IPS-18a (cell line): ENCODE data around the gene RASSF5.

ENCODE experiments used
- H3K27ac ChIP-seq: one replicate; pipeline ENCODE4 v1.5.1; 2013; ENCODE audit warnings: low read length
- H3K27me3 ChIP-seq: one replicate; pipeline ENCODE4 v1.6.1; 2013; ENCODE audit warnings: mild to moderate bottlenecking, low read length; ENCODE audit not compliant: control insufficient read depth, insufficient read depth
- H3K36me3 ChIP-seq: one replicate; pipeline ENCODE4 v1.6.1; 2013; ENCODE audit warnings: low read depth, low read length; ENCODE audit not compliant: control insufficient read depth
- H3K4me1 ChIP-seq: one replicate; pipeline ENCODE4 v1.6.1; 2013; ENCODE audit warnings: low read depth, low read length; ENCODE audit not compliant: control insufficient read depth
- H3K4me3 ChIP-seq: one replicate; pipeline ENCODE4 v1.5.1; 2013; ENCODE audit warnings: low read length
- H3K9ac ChIP-seq: one replicate; pipeline ENCODE4 v1.6.1; 2013; ENCODE audit warnings: mild to moderate bottlenecking, low read length, moderate library complexity
- H3K9me3 ChIP-seq: one replicate; pipeline ENCODE4 v1.6.1; 2013; ENCODE audit warnings: low read depth, low read length; ENCODE audit not compliant: control insufficient read depth

Gene RASSF5

DNA sequence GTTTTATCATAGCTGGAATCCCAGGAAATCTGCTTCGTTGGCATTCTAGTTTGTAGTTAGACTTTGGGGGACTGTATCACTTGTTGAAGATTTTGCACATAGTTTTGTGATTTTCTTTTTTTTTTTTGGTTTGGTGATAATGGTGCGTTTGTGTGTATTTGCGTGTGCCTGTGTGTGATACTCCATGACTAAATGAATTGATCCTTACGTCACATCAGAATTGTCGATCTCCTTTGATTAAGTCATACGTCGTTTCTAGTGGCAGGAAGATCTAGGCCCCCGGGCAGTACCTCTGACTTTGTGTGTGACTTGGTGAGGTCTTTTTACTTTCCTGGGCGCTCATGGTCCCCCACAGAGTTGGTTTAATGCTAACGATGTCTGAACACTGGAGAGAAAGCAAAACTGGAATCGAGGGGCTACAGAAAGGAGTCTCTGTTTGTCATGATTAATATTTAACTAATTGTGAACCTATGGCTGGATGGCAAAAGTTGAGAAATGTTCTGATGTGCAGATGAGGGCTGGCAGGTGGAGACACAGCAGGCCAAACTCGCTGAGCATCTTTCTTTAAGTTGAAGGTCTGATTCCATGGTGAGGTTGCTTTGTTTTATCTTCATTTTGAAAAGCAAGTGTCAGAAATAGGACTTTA, 2.4 kb downstream of the RASSF5 start:
- no peaks in the 10 kb centered on the region for H3K36me3 ChIP-seq
- peaks cover 67% of the 10 kb centered on the region for H3K27me3 ChIP-seq
- H3K9me3 ChIP-seq: no peaks in the 10 kb centered on the region
- peaks cover 11% of the 10 kb centered on the region for H3K4me1 ChIP-seq
- no peak overlapping the region for H3K9ac ChIP-seq
- H3K4me3 ChIP-seq: no peak overlapping the region
- no peak overlapping the region for H3K27ac ChIP-seq

GRCh38 chr1:206510371-206510770, 3.0 kb downstream of the RASSF5 start:
- Histone ChIP-seq H3K27me3 (peaks cover 60% of the 10 kb centered on the region), H3K9ac (no peak overlapping the region), H3K4me1 (peaks cover 11% of the 10 kb centered on the region), H3K9me3 (no peaks in the 10 kb centered on the region), H3K36me3 (no peaks in the 10 kb centered on the region), H3K4me3 (no peak overlapping the region), H3K27ac (no peak overlapping the region)

GRCh38 chr1:206511362-206512057, 4.2 kb downstream of the RASSF5 start:
- H3K9me3 ChIP-seq: no peaks in the 10 kb centered on the region
- H3K27ac ChIP-seq: no peak overlapping the region
- H3K9ac ChIP-seq: no peak overlapping the region
- H3K4me1 ChIP-seq: peaks cover 11% of the 10 kb centered on the region
- no peaks in the 10 kb centered on the region for H3K36me3 ChIP-seq
- H3K27me3 ChIP-seq: peaks cover 49% of the 10 kb centered on the region
- no peak overlapping the region for H3K4me3 ChIP-seq

GRCh38 chr1:206512058-206512850, 4.9 kb downstream of the RASSF5 start:
- no peak overlapping the region for H3K9ac ChIP-seq
- no peak overlapping the region for H3K27ac ChIP-seq
- H3K36me3 ChIP-seq: no peaks in the 10 kb centered on the region
- H3K4me3 ChIP-seq: no peak overlapping the region
- H3K9me3 ChIP-seq: no peaks in the 10 kb centered on the region
- H3K4me1 ChIP-seq: peaks cover 11% of the 10 kb centered on the region
- peaks cover 42% of the 10 kb centered on the region for H3K27me3 ChIP-seq

DNA sequence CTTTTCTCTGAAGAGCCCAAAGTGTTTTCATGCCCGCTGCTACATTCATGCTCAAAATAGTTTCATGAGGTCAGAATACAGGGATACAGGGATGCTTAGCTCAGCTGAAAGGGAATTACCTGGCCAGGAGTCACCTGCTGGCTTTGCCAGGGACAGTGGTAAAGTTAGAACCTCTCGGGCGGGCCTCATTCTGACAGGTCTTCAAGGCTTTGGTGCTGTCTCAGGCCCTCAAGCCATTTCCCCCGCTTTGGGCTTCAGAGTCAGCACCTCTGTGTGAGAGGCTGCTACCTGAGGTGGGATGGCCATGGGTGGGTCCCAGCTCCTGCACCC, 5.5 kb downstream of the RASSF5 start:
- no peaks in the 10 kb centered on the region for H3K36me3 ChIP-seq
- H3K4me1 ChIP-seq: peaks cover 11% of the 10 kb centered on the region
- H3K27me3 ChIP-seq: peaks cover 37% of the 10 kb centered on the region
- H3K9me3 ChIP-seq: no peaks in the 10 kb centered on the region
- no peak overlapping the region for H3K4me3 ChIP-seq
- no peak overlapping the region for H3K9ac ChIP-seq
- H3K27ac ChIP-seq: no peak overlapping the region

- Histone ChIP-seq H3K9me3 (no peaks in the 10 kb centered on the region), H3K4me3 (no peak overlapping the region), H3K9ac (no peak overlapping the region), H3K4me1 (peaks cover 11% of the 10 kb centered on the region), H3K27ac (no peak overlapping the region), H3K36me3 (no peaks in the 10 kb centered on the region), H3K27me3 (peaks cover 30% of the 10 kb centered on the region)
These were observed 6.2 kb downstream of the RASSF5 start for GRCh38 chr1:206513312-206514111.

GRCh38 chr1:206514813-206515387, 7.6 kb downstream of the RASSF5 start:
- Histone ChIP-seq H3K9me3 (no peaks in the 10 kb centered on the region), H3K27ac (no peak overlapping the region), H3K27me3 (peaks cover 16% of the 10 kb centered on the region), H3K4me3 (no peak overlapping the region), H3K36me3 (no peaks in the 10 kb centered on the region), H3K4me1 (peaks cover 11% of the 10 kb centered on the region), H3K9ac (no peak overlapping the region)

DNA sequence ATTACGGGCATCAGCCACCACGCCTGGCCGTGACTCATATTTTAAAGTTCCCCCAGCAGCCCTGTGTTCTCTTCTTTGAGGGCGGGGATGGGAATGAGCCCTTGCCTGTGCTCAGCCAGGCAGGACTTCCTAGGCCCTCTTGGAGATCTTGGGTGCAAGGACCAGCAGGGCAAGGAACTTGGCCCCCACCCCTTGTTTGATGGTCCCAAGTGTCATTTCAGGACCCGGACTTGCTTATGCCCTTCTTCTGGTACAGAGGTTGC, 9.3 kb downstream of the RASSF5 start:
- Histone ChIP-seq H3K4me3 (no peak overlapping the region), H3K9me3 (no peaks in the 10 kb centered on the region), H3K27me3 (no peaks in the 10 kb centered on the region), H3K27ac (no peak overlapping the region), H3K4me1 (peaks cover 7% of the 10 kb centered on the region), H3K36me3 (no peaks in the 10 kb centered on the region), H3K9ac (no peak overlapping the region)

DNA sequence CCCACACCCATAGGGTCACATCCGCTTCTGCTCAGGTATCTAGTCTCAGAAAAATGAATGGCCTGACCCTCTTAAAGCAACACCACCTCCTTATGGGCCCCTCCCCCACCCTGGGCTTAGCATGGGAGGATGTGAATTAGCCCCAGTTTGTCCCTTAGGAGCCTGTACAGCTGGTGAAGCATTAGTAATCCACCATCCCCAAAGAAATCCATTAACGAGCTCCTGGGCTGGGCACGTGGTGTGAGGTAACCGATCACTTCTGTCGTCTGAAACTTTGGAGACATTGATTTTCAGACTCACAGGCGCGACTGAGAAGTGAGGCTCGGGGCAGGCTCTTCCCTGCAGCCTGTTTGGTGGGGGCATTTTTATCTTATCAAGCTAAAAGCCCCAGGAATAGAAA, 10.5 kb downstream of the RASSF5 start:
- H3K4me1 ChIP-seq: no peaks in the 10 kb centered on the region
- no peaks in the 10 kb centered on the region for H3K27me3 ChIP-seq
- no peak overlapping the region for H3K27ac ChIP-seq

GRCh38 chr1:206518206-206518605, 10.9 kb downstream of the RASSF5 start:
- Histone ChIP-seq H3K4me1 (no peaks in the 10 kb centered on the region), H3K9ac (no peak overlapping the region), H3K27me3 (no peaks in the 10 kb centered on the region), H3K27ac (no peak overlapping the region), H3K9me3 (no peaks in the 10 kb centered on the region), H3K36me3 (no peaks in the 10 kb centered on the region), H3K4me3 (no peak overlapping the region)

More for the DNA sequence above, 10.5 kb downstream of the RASSF5 start:
- Histone ChIP-seq H3K9me3 (no peaks in the 10 kb centered on the region), H3K4me3 (no peak overlapping the region), H3K9ac (no peak overlapping the region), H3K36me3 (no peaks in the 10 kb centered on the region)

DNA sequence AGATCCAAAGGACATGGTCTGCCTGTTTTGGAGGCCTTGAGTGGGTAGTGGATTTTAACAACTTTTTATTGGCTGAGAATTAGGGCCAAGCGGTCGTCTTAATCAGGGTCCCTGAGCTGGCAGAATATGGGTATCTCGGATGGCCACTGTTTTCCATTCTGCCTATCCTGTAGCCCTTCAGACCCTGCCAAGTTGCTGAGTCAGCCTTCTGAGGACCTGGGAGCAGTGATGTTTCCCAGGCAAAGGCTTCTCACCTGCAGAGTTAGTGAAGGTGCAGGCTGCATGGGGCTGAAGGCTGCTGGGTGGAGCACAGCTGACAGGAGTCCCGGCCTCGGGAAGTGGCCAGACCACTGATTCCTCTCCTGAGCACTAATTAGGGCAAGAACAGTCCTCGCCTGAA, 11.4 kb downstream of the RASSF5 start:
- no peaks in the 10 kb centered on the region for H3K36me3 ChIP-seq
- H3K4me3 ChIP-seq: no peak overlapping the region
- H3K9ac ChIP-seq: no peak overlapping the region
- H3K27ac ChIP-seq: no peak overlapping the region
- H3K27me3 ChIP-seq: no peaks in the 10 kb centered on the region
- H3K4me1 ChIP-seq: no peaks in the 10 kb centered on the region
- H3K9me3 ChIP-seq: no peaks in the 10 kb centered on the region
